Caco-2 (cell line): ENCODE data around the gene ZBTB21. TPM values are rescaled to one million over a fixed set of nuclear protein-coding genes. Genes with fewer than 3 reads are reported as not detected.

Experiments
- BruUV-seq: library from RNA; stranded (reverse); fragments of 400-500 nt; replicated peaks from 2 replicates; lab custom pipeline; 2021; lab: Mats Ljungman, UMichigan
- CTCF ChIA-PET: fragments of 300-600 bp; sonication (Branson Sonifier 250); formaldehyde crosslinking; loops from one replicate; lab custom pipeline; 2022; ENCODE audit warnings: antibody characterized with exemption; lab: Charles Lee
- POLR2A ChIA-PET: fragments of 300-600 bp; sonication (Branson Sonifier 250); formaldehyde crosslinking; loops from one replicate; lab custom pipeline; 2022; ENCODE audit warnings: antibody characterized with exemption; lab: Charles Lee
- DNase-seq, 2 experiments: peaks; one replicate each; pipeline versions ENCODE4 v3.0.0 to v3.0.0-alpha.2; 2020 to 2022
- H3K27me3 ChIP-seq: replicated peaks from 2 replicates; pipeline ENCODE4 v1.6.0; 2011; ENCODE audit warnings: low read length; ENCODE audit not compliant: control insufficient read depth, insufficient read depth
- H3K36me3 ChIP-seq: 2 replicates; pipeline ENCODE4 v1.5.1; 2011; ENCODE audit warnings: low read length; ENCODE audit not compliant: control insufficient read depth, insufficient read depth
- H3K4me1 ChIP-seq: fragments of 250-450 bp; sonication (Bioruptor Pico); 2 replicates; pipeline ENCODE4 v1.5.1; 2020; ENCODE audit warnings: mild to moderate bottlenecking
- H3K4me3 ChIP-seq: 2 replicates; pipeline ENCODE4 v1.5.1; 2011; ENCODE audit warnings: low read depth, mild to moderate bottlenecking, control low read depth, low read length
- H3K9me3 ChIP-seq: fragments of 250-450 bp; sonication (Bioruptor Pico); 2 replicates; pipeline ENCODE4 v1.5.1; 2020; ENCODE audit warnings: mild to moderate bottlenecking, moderate library complexity
- H3K27ac Mint-ChIP-seq: one replicate; pipeline ENCODE4 v1.8.0; 2022; ENCODE audit warnings: mixed read lengths; ENCODE audit not compliant: unreplicated experiment
- H3K27me3 Mint-ChIP-seq: one replicate; pipeline ENCODE4 v1.8.0; 2022; ENCODE audit warnings: mixed read lengths; ENCODE audit not compliant: insufficient read depth, unreplicated experiment
- H3K36me3 Mint-ChIP-seq: one replicate; pipeline ENCODE4 v1.8.0; 2022; ENCODE audit warnings: mild to moderate bottlenecking, mixed read lengths; ENCODE audit not compliant: insufficient read depth, unreplicated experiment
- H3K4me1 Mint-ChIP-seq: one replicate; pipeline ENCODE4 v1.8.0; 2022; ENCODE audit warnings: low read depth, mixed read lengths; ENCODE audit not compliant: unreplicated experiment
- H3K4me3 Mint-ChIP-seq: one replicate; pipeline ENCODE4 v1.8.0; 2022; ENCODE audit warnings: mild to moderate bottlenecking, moderate library complexity, mixed read lengths; ENCODE audit not compliant: unreplicated experiment
- H3K9me3 Mint-ChIP-seq: one replicate; pipeline ENCODE4 v1.8.0; 2022; ENCODE audit warnings: mixed read lengths; ENCODE audit not compliant: unreplicated experiment
- CTCF ChIP-seq, 2 experiments: fragments of 200-600 bp in 1 of 2; IDR thresholded peaks; 1 replicate in 1 of 2; 2 replicates in 1 of 2; pipeline versions ENCODE4 v1.5.1 to v1.8.0; 2011 to 2022; ENCODE audit warnings: antibody characterized with exemption in 1 of 2, control low read depth in 1 of 2, inconsistent platforms in 1 of 2, low read depth in 1 of 2, low read length in 1 of 2, mild to moderate bottlenecking in 1 of 2, moderate library complexity in 1 of 2; ENCODE audit not compliant: insufficient read depth in 1 of 2, severe bottlenecking in 1 of 2, unreplicated experiment in 1 of 2
- intact Hi-C: fragments of 100-400 bp; cut with micrococcal nuclease; formaldehyde crosslinking; loops from one replicate; pipeline ENCODE4 v1.10.0; 2022; ENCODE audit not compliant: unreplicated experiment
- total RNA-seq: library from RNA; stranded (reverse); gene quantifications from 2 replicates; pipeline ENCODE4 v1.2.3, GENCODE V29; 2022

The ZBTB21 gene
- total RNA-seq, 1 experiment from 2014 or later = 21.4 TPM

GRCh38 chr21:42038826-42039425 is 28.8 kb upstream of the ZBTB21 start:
- Histone ChIP-seq H3K27me3 (no peaks in the 10 kb centered on the region), H3K4me1 (peaks cover 20% of the 10 kb centered on the region), H3K4me3 (no peak overlapping the region), H3K36me3 (no peaks in the 10 kb centered on the region), H3K9me3 (no peaks in the 10 kb centered on the region)
- no peak for DNase-seq
- peak overlapping the region; percentile 50 for H3K27ac Mint-ChIP-seq
- POLR2A ChIA-PET = no interaction called here
- H3K36me3 Mint-ChIP-seq = no peaks in the 10 kb centered on the region
- BruUV-seq = no TSS peak
- CTCF ChIA-PET = no interaction called here
- H3K4me3 Mint-ChIP-seq = no peak overlapping the region
- intact Hi-C loops = no loop called here
- no peaks in the 10 kb centered on the region for H3K27me3 Mint-ChIP-seq
- H3K9me3 Mint-ChIP-seq = peaks cover 8% of the 10 kb centered on the region
- TF ChIP-seq CTCF (IDR thresholded peaks at IDR 0.05; ENCODE audit: insufficient read depth in 1 of 2, low read depth in 1 of 2, low read length in 1 of 2, severe bottlenecking in 1 of 2, unreplicated experiment in 1 of 2) = no peak
- H3K4me1 Mint-ChIP-seq = peaks cover 23% of the 10 kb centered on the region

GRCh38 chr21:42038393-42038792 is 28.2 kb upstream of the ZBTB21 start:
- Histone ChIP-seq H3K9me3 (no peaks in the 10 kb centered on the region), H3K4me1 (peaks cover 20% of the 10 kb centered on the region), H3K4me3 (no peak overlapping the region), H3K27me3 (no peaks in the 10 kb centered on the region), H3K36me3 (no peaks in the 10 kb centered on the region)
- peaks cover 23% of the 10 kb centered on the region for H3K4me1 Mint-ChIP-seq
- peak overlapping the region; percentile 61 for H3K27ac Mint-ChIP-seq
- no TSS peak for BruUV-seq
- peaks cover 8% of the 10 kb centered on the region for H3K9me3 Mint-ChIP-seq
- intact Hi-C loops = no loop called here
- H3K36me3 Mint-ChIP-seq = no peaks in the 10 kb centered on the region
- H3K4me3 Mint-ChIP-seq = no peak overlapping the region
- no peak for DNase-seq
- no peak for TF ChIP-seq CTCF (IDR thresholded peaks at IDR 0.05; ENCODE audit: insufficient read depth in 1 of 2, low read depth in 1 of 2, low read length in 1 of 2, severe bottlenecking in 1 of 2, unreplicated experiment in 1 of 2)
- CTCF ChIA-PET = no interaction called here
- H3K27me3 Mint-ChIP-seq = no peaks in the 10 kb centered on the region
- POLR2A ChIA-PET = no interaction called here

- TF ChIP-seq CTCF (IDR thresholded peaks at IDR 0.05; ENCODE audit: insufficient read depth in 1 of 2, low read depth in 1 of 2, low read length in 1 of 2, severe bottlenecking in 1 of 2, unreplicated experiment in 1 of 2) = no peak
- peak; percentile 49 to 77 for DNase-seq
Observed at GRCh38 chr21:42037943-42038342, 27.8 kb upstream of the ZBTB21 start.

More at GRCh38 chr21:42037943-42038342, 27.8 kb upstream of the ZBTB21 start:
- H3K4me1 ChIP-seq = peaks cover 20% of the 10 kb centered on the region
- intact Hi-C loops = no loop called here
- Mint-ChIP-seq H3K27me3 (no peaks in the 10 kb centered on the region), H3K27ac (peak overlapping the region; percentile 61), H3K36me3 (no peaks in the 10 kb centered on the region), H3K4me1 (peaks cover 21% of the 10 kb centered on the region), H3K4me3 (no peak overlapping the region), H3K9me3 (peaks cover 8% of the 10 kb centered on the region)
- no peaks in the 10 kb centered on the region for H3K9me3 ChIP-seq
- CTCF ChIA-PET = no interaction called here
- H3K4me3 ChIP-seq = no peak overlapping the region
- POLR2A ChIA-PET = no interaction called here
- BruUV-seq = no TSS peak
- H3K36me3 ChIP-seq = no peaks in the 10 kb centered on the region
- H3K27me3 ChIP-seq = no peaks in the 10 kb centered on the region
